ENCODE results near the gene CACNA1A. TPM values are rescaled to one million over a fixed set of nuclear protein-coding genes. Genes with fewer than 3 reads are reported as not detected.

Gene CACNA1A
- total RNA-seq, 1 donor from 2014 or later, result 16.5 TPM

DNA sequence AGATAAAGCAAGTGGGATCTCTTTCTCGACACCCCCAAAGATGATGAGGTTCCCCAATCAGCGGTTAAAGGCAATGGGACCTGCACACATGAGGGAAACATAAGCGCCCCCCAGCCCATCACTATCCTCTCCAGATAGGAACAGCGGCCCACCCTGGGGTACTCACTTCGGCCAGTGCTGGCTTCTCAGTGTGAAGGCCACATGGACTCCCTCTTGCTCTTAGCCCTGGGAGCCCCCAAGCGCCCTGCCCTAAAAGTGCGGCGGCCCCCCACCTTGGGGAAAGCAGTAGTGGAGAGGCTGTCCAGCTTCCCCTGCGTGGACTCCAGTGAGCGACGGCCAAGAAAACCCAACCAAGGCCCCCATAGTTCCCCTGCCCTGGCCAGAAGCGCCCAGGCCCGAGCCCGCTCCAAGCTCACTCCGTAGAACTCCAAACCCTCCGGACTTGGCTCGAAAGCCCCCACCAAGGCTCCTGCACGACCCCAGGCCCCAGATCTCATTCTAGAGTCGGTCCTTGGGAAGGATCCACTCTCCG is 1.0 kb downstream of the CACNA1A start:
- Mint-ChIP-seq H3K27ac (no peak overlapping the region), H3K27me3 (ENCODE audit: insufficient read depth, low read depth) (peaks cover 35% of the 10 kb centered on the region), H3K9me3 (no peaks in the 10 kb centered on the region), H3K36me3 (no peaks in the 10 kb centered on the region), H3K4me1 (peaks cover 18% of the 10 kb centered on the region), H3K4me3 (peak overlapping the region; percentile 89)
- TF ChIP-seq, protein P1, sequence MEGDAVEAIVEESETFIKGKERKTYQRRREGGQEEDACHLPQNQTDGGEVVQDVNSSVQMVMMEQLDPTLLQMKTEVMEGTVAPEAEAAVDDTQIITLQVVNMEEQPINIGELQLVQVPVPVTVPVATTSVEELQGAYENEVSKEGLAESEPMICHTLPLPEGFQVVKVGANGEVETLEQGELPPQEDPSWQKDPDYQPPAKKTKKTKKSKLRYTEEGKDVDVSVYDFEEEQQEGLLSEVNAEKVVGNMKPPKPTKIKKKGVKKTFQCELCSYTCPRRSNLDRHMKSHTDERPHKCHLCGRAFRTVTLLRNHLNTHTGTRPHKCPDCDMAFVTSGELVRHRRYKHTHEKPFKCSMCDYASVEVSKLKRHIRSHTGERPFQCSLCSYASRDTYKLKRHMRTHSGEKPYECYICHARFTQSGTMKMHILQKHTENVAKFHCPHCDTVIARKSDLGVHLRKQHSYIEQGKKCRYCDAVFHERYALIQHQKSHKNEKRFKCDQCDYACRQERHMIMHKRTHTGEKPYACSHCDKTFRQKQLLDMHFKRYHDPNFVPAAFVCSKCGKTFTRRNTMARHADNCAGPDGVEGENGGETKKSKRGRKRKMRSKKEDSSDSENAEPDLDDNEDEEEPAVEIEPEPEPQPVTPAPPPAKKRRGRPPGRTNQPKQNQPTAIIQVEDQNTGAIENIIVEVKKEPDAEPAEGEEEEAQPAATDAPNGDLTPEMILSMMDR (IDR thresholded peaks at IDR 0.05), result no peak
- TF ChIP-seq EZH2phosphoT487 (IDR thresholded peaks at IDR 0.05) (no peak), EZH2 (IDR thresholded peaks at IDR 0.05) (no peak)
- Histone ChIP-seq H2AFZ (replicated peaks) (peak overlapping the region; percentile 96), H3K79me2 (ENCODE audit: low read depth) (peaks cover 14% of the 10 kb centered on the region), H3F3A (ENCODE audit: low read depth) (peaks cover 12% of the 10 kb centered on the region), H3K27ac (no peak overlapping the region), H3K4me2 (peak overlapping the region; percentile 85), H3K4me1 (peaks cover 26% of the 10 kb centered on the region), H3K9ac (no peak overlapping the region), H3K9me3 (ENCODE audit: low read depth) (no peaks in the 10 kb centered on the region), H3K36me3 (no peaks in the 10 kb centered on the region), H3K27me3 (peaks cover 57% of the 10 kb centered on the region), H3K4me3 (peak overlapping the region; percentile 98), H4K20me1 (ENCODE audit: low read depth) (peaks cover 23% of the 10 kb centered on the region)
- DNase-seq (ENCODE audit: low spot score), result no peak

DNA sequence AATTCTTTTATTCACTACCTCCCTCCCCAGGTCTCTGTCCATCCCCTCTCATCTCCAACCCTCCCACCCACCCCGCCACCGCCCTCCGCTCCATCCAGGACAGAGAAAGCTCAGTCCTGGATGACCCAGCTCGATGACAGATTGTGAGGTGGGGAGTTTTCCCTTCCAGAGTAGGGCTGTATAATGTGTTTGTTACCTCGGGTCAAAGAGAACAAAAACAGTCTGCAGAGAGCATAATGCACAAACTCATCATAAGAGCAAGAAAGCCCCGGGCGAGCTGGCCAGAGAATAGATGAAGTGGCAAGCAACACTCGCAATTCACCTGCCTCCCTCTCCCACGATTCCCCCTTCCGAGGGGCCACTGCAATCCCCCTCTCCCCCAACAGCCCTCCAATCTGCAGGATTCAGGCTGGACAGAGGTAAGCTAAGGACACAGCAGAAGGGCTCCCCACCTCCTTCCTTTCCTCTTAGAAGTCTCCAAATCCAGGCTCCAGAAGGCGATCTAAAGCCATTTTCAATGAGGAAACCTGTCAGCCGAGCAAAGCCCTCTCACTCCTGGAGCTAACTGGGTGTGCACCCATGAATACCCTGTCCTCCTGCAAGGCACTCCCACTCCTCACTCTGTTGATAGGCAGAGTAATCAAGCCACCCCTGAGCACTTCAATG is 2.6 kb downstream of the CACNA1A start:
- Mint-ChIP-seq H3K4me3 (no peak overlapping the region), H3K36me3 (no peaks in the 10 kb centered on the region), H3K4me1 (peaks cover 18% of the 10 kb centered on the region), H3K27me3 (ENCODE audit: insufficient read depth, low read depth) (peaks cover 25% of the 10 kb centered on the region), H3K9me3 (no peaks in the 10 kb centered on the region), H3K27ac (no peak overlapping the region)
- H2AFZ ChIP-seq (replicated peaks), result no peak overlapping the region
- H3K27ac ChIP-seq, result no peak overlapping the region
- TF ChIP-seq EZH2phosphoT487 (IDR thresholded peaks at IDR 0.05), result no peak
- TF ChIP-seq EZH2 (IDR thresholded peaks at IDR 0.05), result no peak
- TF ChIP-seq, protein P1 (IDR thresholded peaks at IDR 0.05), result no peak
- H3K79me2 ChIP-seq (ENCODE audit: low read depth), result peaks cover 14% of the 10 kb centered on the region
- H4K20me1 ChIP-seq (ENCODE audit: low read depth), result peaks cover 37% of the 10 kb centered on the region
- peaks cover 12% of the 10 kb centered on the region for H3F3A ChIP-seq (ENCODE audit: low read depth)
- no peak overlapping the region for H3K9ac ChIP-seq
- H3K9me3 ChIP-seq (ENCODE audit: low read depth), result no peaks in the 10 kb centered on the region
- no peaks in the 10 kb centered on the region for H3K36me3 ChIP-seq
- H3K4me2 ChIP-seq, result peak overlapping the region; percentile 85
- DNase-seq (ENCODE audit: low spot score), result no peak
- H3K27me3 ChIP-seq, result peaks cover 44% of the 10 kb centered on the region
- H3K4me3 ChIP-seq, result peak overlapping the region; percentile 98
- H3K4me1 ChIP-seq, result peaks cover 26% of the 10 kb centered on the region

DNA sequence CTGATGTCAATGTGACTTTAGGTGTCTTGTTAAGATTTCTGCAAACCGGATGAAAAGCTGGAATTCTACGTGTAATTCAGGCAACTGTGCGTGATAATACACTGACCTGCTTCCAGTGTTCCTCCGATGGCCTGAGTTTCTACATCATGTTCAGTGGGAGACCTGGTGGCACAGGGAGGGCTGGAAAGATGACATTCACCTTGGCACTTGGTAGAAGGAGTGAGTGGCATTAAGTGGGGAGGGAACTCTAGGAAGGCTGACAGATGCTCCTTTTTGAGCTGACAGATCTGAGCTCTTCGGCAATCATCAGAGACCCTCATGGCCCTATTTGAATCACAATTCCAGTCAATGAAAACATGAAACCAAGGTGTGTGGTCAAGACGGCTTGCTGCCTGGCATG is 4.0 kb downstream of the CACNA1A start:
- Histone ChIP-seq H3F3A (ENCODE audit: low read depth) (peaks cover 7% of the 10 kb centered on the region), H3K9me3 (ENCODE audit: low read depth) (no peaks in the 10 kb centered on the region), H3K4me3 (no peak overlapping the region), H3K4me1 (peaks cover 21% of the 10 kb centered on the region), H3K9ac (no peak overlapping the region), H3K27ac (no peak overlapping the region), H3K4me2 (no peak overlapping the region), H3K79me2 (ENCODE audit: low read depth) (peaks cover 14% of the 10 kb centered on the region), H2AFZ (replicated peaks) (no peak overlapping the region), H4K20me1 (ENCODE audit: low read depth) (peaks cover 48% of the 10 kb centered on the region), H3K36me3 (no peaks in the 10 kb centered on the region), H3K27me3 (peaks cover 29% of the 10 kb centered on the region)
- peaks cover 14% of the 10 kb centered on the region for H3K27me3 Mint-ChIP-seq (ENCODE audit: insufficient read depth, low read depth)
- H3K36me3 Mint-ChIP-seq, result no peaks in the 10 kb centered on the region
- TF ChIP-seq, protein P1 (IDR thresholded peaks at IDR 0.05), result no peak
- no peak for TF ChIP-seq EZH2phosphoT487 (IDR thresholded peaks at IDR 0.05)
- TF ChIP-seq EZH2 (IDR thresholded peaks at IDR 0.05), result no peak
- no peak for DNase-seq (ENCODE audit: low spot score)
- H3K4me3 Mint-ChIP-seq, result no peak overlapping the region
- peaks cover 16% of the 10 kb centered on the region for H3K4me1 Mint-ChIP-seq
- no peak overlapping the region for H3K27ac Mint-ChIP-seq
- H3K9me3 Mint-ChIP-seq, result no peaks in the 10 kb centered on the region

All from neural progenitor cell (in vitro differentiated cells).